ENCODE measurements around the gene SLC35F1.

Gene SLC35F1

GRCh38 chr6:118252474-118252873, 345.4 kb downstream of the SLC35F1 start:
- no peak for DNase-seq (ENCODE audit: low read depth in 3 of 3, low spot score in 1 of 3)

- DNase-seq (ENCODE audit: low read depth in 3 of 3, low spot score in 1 of 3), result no peak
These were observed 346.7 kb downstream of the SLC35F1 start for GRCh38 chr6:118253741-118254140.

- no peak for DNase-seq (ENCODE audit: low read depth in 3 of 3, low spot score in 1 of 3)
These were observed 353.8 kb downstream of the SLC35F1 start for GRCh38 chr6:118260833-118261232.

GRCh38 chr6:118263921-118264486, 356.9 kb downstream of the SLC35F1 start:
- no peak for DNase-seq (ENCODE audit: low read depth in 3 of 3, low spot score in 1 of 3)

GRCh38 chr6:118269659-118270058, 362.6 kb downstream of the SLC35F1 start:
- no peak for DNase-seq (ENCODE audit: low read depth in 3 of 3, low spot score in 1 of 3)

GRCh38 chr6:118277631-118278030, 370.6 kb downstream of the SLC35F1 start:
- DNase-seq (ENCODE audit: low read depth in 3 of 3, low spot score in 1 of 3), result no peak

GRCh38 chr6:118280210-118280609, 373.1 kb downstream of the SLC35F1 start:
- no peak for DNase-seq (ENCODE audit: low read depth in 3 of 3, low spot score in 1 of 3)

GRCh38 chr6:118281291-118281690, 374.2 kb downstream of the SLC35F1 start:
- DNase-seq (ENCODE audit: low read depth in 3 of 3, low spot score in 1 of 3), result no peak

GRCh38 chr6:118283766-118284165, 376.7 kb downstream of the SLC35F1 start:
- DNase-seq (ENCODE audit: low read depth in 3 of 3, low spot score in 1 of 3), result peak in 1 of 3 donors; percentile 2

GRCh38 chr6:118284736-118285360, 377.8 kb downstream of the SLC35F1 start:
- no peak for DNase-seq (ENCODE audit: low read depth in 3 of 3, low spot score in 1 of 3)

GRCh38 chr6:118285791-118286190, 378.7 kb downstream of the SLC35F1 start:
- no peak for DNase-seq (ENCODE audit: low read depth in 3 of 3, low spot score in 1 of 3)

- DNase-seq (ENCODE audit: low read depth in 3 of 3, low spot score in 1 of 3), result no peak
These were observed 381.5 kb downstream of the SLC35F1 start for GRCh38 chr6:118288355-118289124.

GRCh38 chr6:118292558-118292957, 385.5 kb downstream of the SLC35F1 start:
- no peak for DNase-seq (ENCODE audit: low read depth in 3 of 3, low spot score in 1 of 3)

- no peak for DNase-seq (ENCODE audit: low read depth in 3 of 3, low spot score in 1 of 3)
These were observed 387.8 kb downstream of the SLC35F1 start for GRCh38 chr6:118294906-118295305.

- no peak for DNase-seq (ENCODE audit: low read depth in 3 of 3, low spot score in 1 of 3)
These were observed 388.3 kb downstream of the SLC35F1 start for GRCh38 chr6:118295336-118295735.

- no peak for DNase-seq (ENCODE audit: low read depth in 3 of 3, low spot score in 1 of 3)
These were observed 389.3 kb downstream of the SLC35F1 start for GRCh38 chr6:118296129-118296901.

GRCh38 chr6:118297821-118298220, 390.8 kb downstream of the SLC35F1 start:
- no peak for DNase-seq (ENCODE audit: low read depth in 3 of 3, low spot score in 1 of 3)

GRCh38 chr6:118298476-118299427, 391.7 kb downstream of the SLC35F1 start:
- no peak for DNase-seq (ENCODE audit: low read depth in 3 of 3, low spot score in 1 of 3)

- DNase-seq (ENCODE audit: low read depth in 3 of 3, low spot score in 1 of 3), result no peak
These were observed 392.4 kb downstream of the SLC35F1 start for GRCh38 chr6:118299457-118299856.

GRCh38 chr6:118304321-118304720, 397.3 kb downstream of the SLC35F1 start:
- DNase-seq (ENCODE audit: low read depth in 3 of 3, low spot score in 1 of 3), result no peak

All from stimulated activated CD4-positive, alpha-beta T cell treated with anti-CD3 and anti-CD28 coated beads, TNF-alpha, amount 100 ng/mL, for 1 hour (primary cell).